Activated CD4-positive, alpha-beta T cell treated with anti-CD3 and anti-CD28 coated beads, Interleukin-10, Interleukin-2, amounts not matched to agents 100 ng/mL and 50 ng/mL, durations not matched to agents 16 hours and 8 hours (primary cell): ENCODE results near the gene DPP8.

Source experiments
- DNase-seq: peaks from one replicate; pipeline ENCODE4 v3.0.0-alpha.2; 2020

The DPP8 gene

GRCh38 chr15:65423150-65423975, 94.1 kb downstream of the DPP8 start:
- DNase-seq: no peak

- no peak for DNase-seq
Observed at GRCh38 chr15:65421360-65422215, 95.9 kb downstream of the DPP8 start.

DNA sequence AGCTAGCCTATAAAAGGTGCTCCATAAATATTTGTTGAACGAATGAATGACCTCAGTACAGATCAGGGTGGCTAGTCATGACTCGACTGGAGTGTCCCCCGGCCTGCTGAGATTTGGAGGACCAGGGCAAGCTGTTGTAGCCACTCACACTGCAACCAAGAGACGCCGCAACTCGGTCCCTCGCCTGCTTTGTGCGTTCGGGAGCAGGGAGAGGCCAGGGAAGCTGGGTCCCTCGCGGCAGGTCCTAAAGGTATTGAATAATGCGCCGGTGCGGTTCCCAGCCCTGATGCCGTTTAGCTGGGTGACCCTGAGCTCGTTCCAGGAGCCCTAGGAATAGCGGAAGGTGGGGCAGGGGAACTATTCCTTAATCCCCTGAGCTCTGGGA, 96.5 kb downstream of the DPP8 start:
- no peak for DNase-seq

DNA sequence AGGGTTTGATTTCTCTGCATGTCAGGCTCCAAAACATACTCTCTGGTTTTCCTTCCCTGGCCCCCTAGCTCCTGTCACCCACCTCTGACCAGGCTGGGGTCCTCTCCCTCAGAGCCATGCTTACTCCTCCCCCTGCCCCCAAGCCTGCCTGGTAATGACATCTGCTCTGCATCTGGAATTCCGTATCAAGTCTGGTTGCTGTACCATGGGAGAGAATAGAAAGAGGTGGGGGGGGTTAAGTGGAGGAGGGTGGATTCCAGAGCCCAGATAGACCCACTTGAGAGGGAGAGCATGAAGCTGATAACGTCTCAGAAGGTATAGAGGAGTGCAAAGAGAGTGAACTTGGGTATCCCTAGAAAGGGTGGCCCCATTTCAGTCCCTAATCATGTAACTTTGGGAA, 98.9 kb downstream of the DPP8 start:
- no peak for DNase-seq

- no peak for DNase-seq
Observed at GRCh38 chr15:65416845-65417416, 100.6 kb downstream of the DPP8 start.

DNA sequence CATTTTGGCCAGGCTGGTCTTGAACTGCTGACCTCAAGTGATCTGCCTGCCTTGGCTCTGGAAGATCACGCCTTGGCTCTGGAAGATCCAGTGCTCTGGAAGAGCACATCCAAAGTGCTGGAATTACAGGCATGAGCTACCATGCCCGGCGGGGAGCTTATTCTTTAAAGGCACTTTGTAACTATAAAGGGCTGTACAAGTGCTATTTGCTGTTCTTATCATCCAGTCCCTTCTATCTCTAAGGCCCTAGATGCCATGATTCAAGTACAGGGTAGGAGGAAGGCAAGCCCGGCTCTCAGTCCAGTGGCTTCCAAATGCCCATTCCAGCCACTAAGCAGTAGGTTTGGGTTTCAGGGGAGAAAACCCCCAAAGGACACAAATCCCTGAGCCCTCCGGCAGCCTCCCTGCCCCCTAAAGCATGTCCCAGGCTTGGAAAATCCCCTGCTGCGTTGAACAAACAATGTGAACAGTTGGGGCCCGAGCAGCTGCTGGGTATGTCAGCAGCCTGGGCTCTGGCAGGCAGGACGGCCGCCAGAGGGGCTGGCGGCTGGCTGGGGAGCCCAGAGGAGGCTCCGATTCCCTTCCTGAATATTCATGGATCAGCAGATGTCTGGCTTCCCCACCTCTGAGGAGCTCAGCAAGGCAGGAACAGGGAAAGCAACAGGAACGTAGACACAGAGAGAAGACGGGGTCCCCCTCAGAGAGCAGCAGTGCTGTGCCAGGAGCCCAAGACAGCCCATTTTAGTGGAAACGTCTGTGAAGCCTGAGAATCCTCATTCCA, 102.5 kb downstream of the DPP8 start:
- DNase-seq: no peak

DNA sequence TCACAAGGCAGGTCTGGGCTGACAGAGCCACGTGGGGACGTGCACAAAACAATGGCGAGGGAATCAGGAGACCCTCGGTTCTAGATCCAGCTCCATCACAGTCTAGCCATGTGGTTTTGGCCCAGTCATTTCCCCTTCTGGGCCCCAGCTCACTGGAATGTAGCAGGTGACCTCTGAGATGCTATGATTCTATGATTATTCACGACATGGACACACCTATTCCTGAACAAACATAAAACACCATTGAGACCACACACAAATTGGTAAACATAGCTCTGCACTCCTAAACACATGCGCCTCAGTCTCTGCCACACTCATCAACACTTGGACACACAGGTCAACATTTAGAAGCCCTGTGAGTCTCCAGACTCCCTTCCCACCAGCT, 103.7 kb downstream of the DPP8 start:
- DNase-seq: no peak

DNA sequence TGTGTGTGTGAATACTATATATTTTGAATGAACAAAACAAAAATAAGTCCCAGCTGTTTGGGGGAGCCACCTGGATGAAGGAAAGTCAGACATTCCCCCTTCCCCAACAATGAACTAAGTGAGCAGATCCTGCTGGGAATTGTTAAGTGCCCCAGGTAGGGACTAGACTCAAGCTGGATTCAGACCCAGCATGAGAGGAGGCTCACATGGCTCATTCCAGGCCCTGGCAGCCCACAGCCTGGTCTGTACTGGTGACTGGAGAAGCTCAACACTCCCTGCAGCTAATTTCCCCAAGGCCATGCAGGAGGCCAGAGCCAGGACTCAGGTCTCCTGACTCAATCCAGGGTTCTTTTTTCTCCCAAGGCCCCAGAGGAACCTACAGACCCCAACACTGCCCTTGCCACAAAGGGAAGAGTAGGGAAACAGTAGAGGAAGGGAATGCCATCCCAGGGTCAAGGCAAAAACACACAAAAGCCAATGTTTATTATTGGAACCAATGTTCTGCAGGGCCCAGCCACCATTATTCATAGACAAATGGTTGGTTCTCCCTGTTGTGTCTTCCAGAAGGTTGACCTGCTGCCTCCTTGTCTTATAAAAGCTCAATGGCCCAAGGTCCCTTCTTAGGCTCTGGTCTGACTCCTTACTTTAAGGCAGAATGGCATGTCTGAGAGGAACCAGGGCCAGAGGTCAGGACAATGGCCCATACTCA, 104.3 kb downstream of the DPP8 start:
- DNase-seq: no peak

DNA sequence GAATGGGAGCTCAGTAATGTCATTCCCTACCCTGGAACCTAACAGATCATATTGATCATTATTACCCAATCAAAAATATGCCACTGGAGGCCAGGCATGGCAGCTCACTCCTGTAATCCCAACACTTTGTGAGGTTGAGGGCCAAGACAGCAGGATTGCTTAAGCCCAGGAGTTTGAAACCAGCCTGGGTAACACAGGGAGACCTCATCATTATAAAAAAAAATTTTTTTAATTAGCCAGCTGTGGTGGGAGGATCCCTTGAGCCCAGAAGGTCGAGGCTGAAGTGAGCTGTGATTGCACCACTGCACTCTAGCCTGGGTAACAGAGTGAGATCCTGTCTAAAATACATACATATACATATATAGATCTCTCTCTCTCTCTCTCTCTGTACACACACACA, 104.9 kb downstream of the DPP8 start:
- DNase-seq: no peak

- DNase-seq: no peak
Observed at GRCh38 chr15:65411465-65412071, 105.9 kb downstream of the DPP8 start.

DNA sequence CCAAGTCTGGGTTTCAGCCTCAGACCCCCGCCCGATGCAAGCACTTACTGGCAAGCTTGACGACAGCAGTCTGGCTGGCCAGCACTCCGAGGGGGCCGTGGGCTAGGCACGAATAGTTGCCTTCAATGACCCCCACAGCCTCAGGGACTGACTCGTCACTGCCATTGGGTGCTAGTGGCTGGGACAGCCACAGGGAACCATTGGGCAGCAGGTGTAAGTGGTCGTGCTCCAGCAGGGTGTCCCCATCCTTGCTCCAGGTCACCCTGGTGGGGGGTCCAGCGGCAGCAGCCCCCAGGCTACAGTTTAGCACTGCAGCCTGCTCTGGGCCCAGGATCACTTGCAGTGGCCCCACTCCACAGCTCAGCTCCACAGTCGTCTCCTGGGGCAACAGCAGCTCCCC, 106.5 kb downstream of the DPP8 start:
- DNase-seq: no peak

DNA sequence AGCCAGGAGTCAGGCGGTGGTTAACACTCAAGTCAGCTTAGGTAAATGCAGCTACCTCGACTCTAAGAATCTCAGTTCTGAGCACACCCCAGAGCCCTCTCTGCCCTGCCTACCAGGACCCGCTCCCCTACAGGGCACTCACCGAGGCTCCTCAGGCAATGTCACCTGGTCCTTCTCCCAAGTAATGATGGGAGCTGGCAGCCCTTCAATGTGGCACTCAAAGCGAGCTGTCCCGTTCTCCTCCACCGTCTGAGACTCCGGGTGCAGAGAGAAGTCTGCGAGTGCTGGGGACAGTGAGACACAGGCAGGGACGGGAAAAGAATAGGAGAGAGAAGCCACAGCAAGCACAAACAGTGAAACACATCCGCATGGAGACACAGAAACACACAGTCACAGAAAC, 107.5 kb downstream of the DPP8 start:
- no peak for DNase-seq

- no peak for DNase-seq
Observed at GRCh38 chr15:65409036-65409631, 108.4 kb downstream of the DPP8 start.

- DNase-seq: no peak
Observed at GRCh38 chr15:65408324-65409035, 109.0 kb downstream of the DPP8 start.

DNA sequence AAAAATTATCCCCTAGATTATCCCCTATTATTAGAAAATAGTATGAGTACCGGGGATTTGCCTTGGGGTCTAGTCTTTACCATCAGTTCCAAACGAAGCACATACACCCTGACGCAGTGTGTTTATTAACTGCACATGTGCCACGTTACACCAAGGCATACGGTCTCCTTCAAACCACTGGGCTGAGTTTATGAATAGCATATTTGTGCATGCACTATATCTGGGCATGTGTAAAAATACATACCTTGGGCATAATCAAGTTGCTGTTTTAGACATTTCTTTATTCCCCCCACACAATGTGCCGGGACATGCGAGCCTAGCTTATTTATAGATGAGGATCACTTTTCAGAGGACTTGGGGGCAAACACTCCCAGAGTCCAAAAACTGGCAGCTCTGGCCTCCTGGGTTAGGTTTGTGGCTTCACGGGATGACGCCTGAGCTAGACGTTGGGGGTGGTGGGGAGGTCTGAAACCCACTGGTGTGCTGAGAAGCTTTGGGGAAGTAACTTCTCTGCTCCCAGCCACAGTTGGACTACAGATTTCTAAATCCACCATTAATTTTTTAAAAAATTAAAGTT, 111.0 kb downstream of the DPP8 start:
- DNase-seq: no peak

DNA sequence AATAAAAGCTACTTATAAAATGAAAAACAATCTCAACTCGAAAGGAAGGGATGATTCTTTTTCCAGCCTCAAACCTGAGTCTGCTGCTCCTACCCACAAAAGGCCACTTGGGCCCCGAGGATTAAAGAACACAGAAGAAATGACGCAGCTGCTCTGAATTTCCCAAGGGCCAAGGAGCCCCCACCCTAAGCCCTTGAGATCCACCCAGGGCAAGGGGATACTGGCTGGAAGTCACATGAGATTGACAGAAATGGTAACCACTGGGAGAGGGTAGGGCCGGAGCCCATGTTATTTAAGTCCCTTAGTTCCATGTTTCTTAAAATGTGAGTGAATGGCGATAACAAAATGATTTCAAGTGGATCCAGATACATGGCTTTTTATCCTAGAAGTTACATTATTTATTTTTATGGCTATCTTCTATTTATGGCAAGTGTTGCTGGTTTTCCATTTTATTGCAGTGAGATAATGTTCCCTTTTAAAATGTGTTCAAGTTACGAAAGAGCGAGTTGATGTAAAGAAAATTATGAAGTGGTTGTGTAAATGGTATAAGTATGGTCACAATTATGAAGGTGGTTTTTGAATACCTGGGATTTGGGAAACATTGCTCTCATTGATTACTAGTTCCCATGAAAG, 111.6 kb downstream of the DPP8 start:
- DNase-seq: no peak

GRCh38 chr15:65404186-65404872, 113.2 kb downstream of the DPP8 start:
- no peak for DNase-seq

- DNase-seq: no peak
Observed at GRCh38 chr15:65402961-65403360, 114.5 kb downstream of the DPP8 start.

DNA sequence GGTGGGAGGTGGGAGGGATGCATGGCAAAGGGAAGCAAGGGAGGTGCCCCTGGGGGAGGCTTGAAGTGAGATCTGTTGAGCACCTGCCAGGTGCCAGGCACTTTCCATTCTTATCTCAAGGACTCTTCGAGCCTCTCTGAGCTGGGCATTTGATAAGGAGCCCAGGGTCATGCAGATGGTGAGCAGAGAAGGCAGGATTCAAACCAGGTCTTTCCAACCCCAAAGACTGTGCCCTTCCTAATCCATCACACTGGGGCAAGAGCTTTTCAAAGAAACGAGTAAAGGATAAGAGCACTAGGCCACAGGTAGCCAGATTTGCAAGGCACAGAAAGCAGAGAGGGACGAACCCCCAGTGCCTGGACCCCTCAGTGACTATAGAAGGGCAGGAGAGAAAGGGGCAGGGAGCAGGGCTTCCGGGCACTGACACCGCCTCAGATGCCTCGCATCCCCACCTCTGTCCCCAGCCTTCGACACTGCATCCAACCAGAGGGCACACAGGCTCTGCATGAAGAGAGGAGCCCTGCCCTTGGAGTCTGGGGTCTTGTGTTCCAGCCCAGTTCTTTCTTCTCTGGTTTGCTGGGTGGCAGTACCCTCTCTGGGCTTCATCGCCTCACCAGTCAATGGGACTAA, 115.8 kb downstream of the DPP8 start:
- DNase-seq: no peak
